GM21367 (cell line): ENCODE data around the gene PTPRJ.
"Not testable (repeated sequence)": the region's sequence is repeated elsewhere in the genome, so short reads cannot be mapped to it uniquely, and the experiment has no call there.

ENCODE experiments used
- ATAC-seq: cut with Tn5 transposase; IDR thresholded peaks from one replicate; pipeline ENCODE4 v1.9.1; 2021; ENCODE audit not compliant: unreplicated experiment

PTPRJ gene

GRCh38 chr11:48184452-48184851 lies 204.1 kb downstream of the PTPRJ start:
- no peak for ATAC-seq

DNA sequence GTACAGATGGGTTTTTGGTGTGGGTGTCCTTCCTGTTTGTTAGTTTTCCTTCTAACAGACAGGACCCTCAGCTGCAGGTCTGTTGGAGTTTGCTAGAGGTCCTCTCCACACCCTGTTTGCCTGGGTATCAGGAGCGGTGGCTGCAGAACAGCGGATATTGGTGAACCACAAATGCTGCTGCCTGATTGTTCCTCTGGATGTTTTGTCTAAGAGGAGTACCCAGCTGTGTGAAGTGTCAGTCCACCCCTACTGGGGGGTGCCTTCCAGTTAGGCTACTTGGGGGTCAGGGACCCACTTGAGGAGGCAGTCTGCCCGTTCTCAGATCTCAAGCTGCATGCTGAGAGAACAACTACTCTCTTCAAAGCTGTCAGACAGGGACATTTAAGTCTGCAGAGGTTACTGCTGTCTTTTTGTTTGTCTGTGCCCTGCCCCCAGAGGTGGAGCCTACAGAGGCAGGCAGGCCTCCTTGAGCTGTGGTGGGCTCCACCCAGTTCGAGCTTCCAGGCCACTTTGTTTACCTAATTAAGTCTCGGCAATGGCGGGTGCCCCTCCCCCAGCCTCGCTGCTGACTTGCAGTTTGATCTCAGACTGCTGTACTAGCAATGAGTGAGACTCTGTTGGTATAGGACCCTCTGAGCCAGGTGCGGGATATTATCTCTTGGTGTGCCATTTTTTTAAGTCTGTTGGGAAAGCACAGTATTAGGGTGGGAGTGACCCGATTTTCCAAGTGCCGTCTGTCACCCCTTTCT lies 210.7 kb downstream of the PTPRJ start:
- ATAC-seq: not testable (repeated sequence)

GRCh38 chr11:48193876-48194275 lies 213.5 kb downstream of the PTPRJ start:
- ATAC-seq: no peak

GRCh38 chr11:48207881-48208280 lies 227.5 kb downstream of the PTPRJ start:
- no peak for ATAC-seq

DNA sequence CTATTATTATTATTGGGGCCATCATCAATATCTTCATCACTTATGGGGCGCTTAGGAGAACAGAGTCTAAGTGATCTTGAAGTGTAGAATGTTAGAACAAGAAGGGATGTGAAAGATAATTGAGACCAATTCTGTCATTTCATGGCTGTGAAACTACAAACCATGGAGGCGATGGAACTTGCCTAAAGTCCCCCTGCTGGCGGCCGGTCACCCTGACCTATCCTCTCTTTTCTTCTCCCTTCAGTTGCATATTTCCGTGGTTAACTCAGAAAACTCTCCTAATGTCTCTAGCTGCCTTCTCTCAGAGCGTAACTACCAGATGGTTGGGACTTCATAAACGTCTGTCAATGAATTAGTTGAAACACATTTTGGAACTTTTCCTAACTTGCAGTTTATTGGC lies 229.7 kb downstream of the PTPRJ start:
- no peak for ATAC-seq

DNA sequence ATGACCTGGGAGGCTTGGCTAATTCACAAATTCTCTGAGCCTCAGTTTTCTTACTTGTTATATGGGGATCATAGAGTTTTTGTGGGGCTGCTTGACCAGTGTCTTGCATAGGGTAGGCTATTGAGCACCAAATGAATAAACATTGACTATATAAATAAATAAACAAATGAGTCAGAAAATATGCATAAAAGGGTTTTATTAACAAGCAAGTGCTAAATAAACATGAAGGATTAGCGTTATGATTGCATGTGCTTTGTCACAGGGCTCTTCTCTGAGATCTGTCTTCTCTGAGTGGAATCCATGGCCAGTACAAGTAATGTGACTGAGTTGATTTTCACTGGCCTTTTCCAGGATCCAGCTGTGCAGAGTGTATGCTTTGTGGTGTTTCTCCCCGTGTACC lies 236.2 kb downstream of the PTPRJ start, which contains the start of gene OR4B1:
Gene OR4B1, plus strand, starts transcription at position 301 of the 400 bp plus-strand sequence. Its CDS starts 0 bp downstream, at position 301.
- no peak for ATAC-seq
